DOHH2 (cell line): ENCODE measurements around the gene FRMD7.

Source experiments
- EZH2phosphoT487 ChIP-seq: fragments of 200-600 bp; sonication (generic); IDR thresholded peaks from 2 replicates; pipeline ENCODE4 v1.6.1; 2017; ENCODE audit warnings: borderline replicate concordance, mild to moderate bottlenecking, antibody characterized with exemption, low read length, moderate library complexity, mixed read lengths
- TF ChIP-seq, protein P1 (sequence below): fragments of 200-600 bp; sonication (generic); IDR thresholded peaks from one replicate; pipeline ENCODE4 v1.5.1; 2014; ENCODE audit warnings: antibody characterized with exemption, mild to moderate bottlenecking, low read depth, low read length; ENCODE audit not compliant: poor library complexity, severe bottlenecking

DNA sequence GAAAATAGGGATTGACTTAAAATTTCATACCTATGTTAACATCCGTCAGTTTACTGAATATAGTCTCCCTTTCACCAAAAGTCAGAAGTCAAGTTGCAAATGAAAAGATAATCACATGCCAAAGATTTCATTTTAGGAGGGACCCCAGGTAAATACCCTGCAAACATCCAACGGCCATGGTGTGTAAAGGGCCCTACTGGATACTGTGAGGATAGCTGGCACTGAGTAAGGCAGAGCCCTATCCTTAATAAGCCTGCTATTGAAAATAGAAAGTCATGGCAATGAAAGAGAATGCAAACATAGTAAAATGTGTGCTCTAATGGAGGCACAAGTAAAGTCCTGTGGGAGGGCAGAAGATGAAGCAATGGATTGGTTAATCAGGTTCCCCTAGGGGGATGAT is 83.8 kb downstream of the FRMD7 start:
- TF ChIP-seq, protein P1, sequence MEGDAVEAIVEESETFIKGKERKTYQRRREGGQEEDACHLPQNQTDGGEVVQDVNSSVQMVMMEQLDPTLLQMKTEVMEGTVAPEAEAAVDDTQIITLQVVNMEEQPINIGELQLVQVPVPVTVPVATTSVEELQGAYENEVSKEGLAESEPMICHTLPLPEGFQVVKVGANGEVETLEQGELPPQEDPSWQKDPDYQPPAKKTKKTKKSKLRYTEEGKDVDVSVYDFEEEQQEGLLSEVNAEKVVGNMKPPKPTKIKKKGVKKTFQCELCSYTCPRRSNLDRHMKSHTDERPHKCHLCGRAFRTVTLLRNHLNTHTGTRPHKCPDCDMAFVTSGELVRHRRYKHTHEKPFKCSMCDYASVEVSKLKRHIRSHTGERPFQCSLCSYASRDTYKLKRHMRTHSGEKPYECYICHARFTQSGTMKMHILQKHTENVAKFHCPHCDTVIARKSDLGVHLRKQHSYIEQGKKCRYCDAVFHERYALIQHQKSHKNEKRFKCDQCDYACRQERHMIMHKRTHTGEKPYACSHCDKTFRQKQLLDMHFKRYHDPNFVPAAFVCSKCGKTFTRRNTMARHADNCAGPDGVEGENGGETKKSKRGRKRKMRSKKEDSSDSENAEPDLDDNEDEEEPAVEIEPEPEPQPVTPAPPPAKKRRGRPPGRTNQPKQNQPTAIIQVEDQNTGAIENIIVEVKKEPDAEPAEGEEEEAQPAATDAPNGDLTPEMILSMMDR = no peak
- no peak for TF ChIP-seq EZH2phosphoT487
